ENCODE measurements around the gene AKAP3.

AKAP3 gene

GRCh38 chr12:4630262-4630661 is 18.6 kb downstream of the AKAP3 start:
- no peak for DNase-seq (ENCODE audit: low read depth, low spot score)
- TF ChIP-seq CTCF (IDR thresholded peaks at IDR 0.05; ENCODE audit: low read depth, low read length), result no peak
- in situ Hi-C loops (cut with HindIII; ENCODE audit: low sequenced_read_pairs), result no loop called here
- no peak overlapping the region for H3K4me3 ChIP-seq (ENCODE audit: low read depth, low read length)

- in situ Hi-C loops (cut with HindIII; ENCODE audit: low sequenced_read_pairs), result no loop called here
- no peak for TF ChIP-seq CTCF (IDR thresholded peaks at IDR 0.05; ENCODE audit: low read depth, low read length)
- H3K4me3 ChIP-seq (ENCODE audit: low read depth, low read length), result no peak overlapping the region
- no peak for DNase-seq (ENCODE audit: low read depth, low spot score)
These were observed 20.4 kb downstream of the AKAP3 start for GRCh38 chr12:4628406-4628805.

GRCh38 chr12:4626543-4626942 is 22.3 kb downstream of the AKAP3 start:
- no peak for TF ChIP-seq CTCF (IDR thresholded peaks at IDR 0.05; ENCODE audit: low read depth, low read length)
- DNase-seq (ENCODE audit: low read depth, low spot score), result no peak
- in situ Hi-C loops (cut with HindIII; ENCODE audit: low sequenced_read_pairs), result no loop called here
- H3K4me3 ChIP-seq (ENCODE audit: low read depth, low read length), result no peak overlapping the region

- TF ChIP-seq CTCF (IDR thresholded peaks at IDR 0.05; ENCODE audit: low read depth, low read length), result no peak
- in situ Hi-C loops (cut with HindIII; ENCODE audit: low sequenced_read_pairs), result no loop called here
- no peak overlapping the region for H3K4me3 ChIP-seq (ENCODE audit: low read depth, low read length)
- no peak for DNase-seq (ENCODE audit: low read depth, low spot score)
These were observed 27.3 kb downstream of the AKAP3 start for GRCh38 chr12:4621511-4621910.

GRCh38 chr12:4615667-4616066 is 33.2 kb downstream of the AKAP3 start:
- in situ Hi-C loops (cut with HindIII; ENCODE audit: low sequenced_read_pairs), result no loop called here
- no peak for TF ChIP-seq CTCF (IDR thresholded peaks at IDR 0.05; ENCODE audit: low read depth, low read length)
- H3K4me3 ChIP-seq (ENCODE audit: low read depth, low read length), result no peak overlapping the region
- no peak for DNase-seq (ENCODE audit: low read depth, low spot score)

GRCh38 chr12:4610481-4610880 is 38.4 kb downstream of the AKAP3 start:
- DNase-seq (ENCODE audit: low read depth, low spot score), result no peak
- H3K4me3 ChIP-seq (ENCODE audit: low read depth, low read length), result no peak overlapping the region
- TF ChIP-seq CTCF (IDR thresholded peaks at IDR 0.05; ENCODE audit: low read depth, low read length), result no peak
- in situ Hi-C loops (cut with HindIII; ENCODE audit: low sequenced_read_pairs), result no loop called here

GRCh38 chr12:4609071-4609470 is 39.8 kb downstream of the AKAP3 start:
- H3K4me3 ChIP-seq (ENCODE audit: low read depth, low read length), result no peak overlapping the region
- no peak for DNase-seq (ENCODE audit: low read depth, low spot score)
- TF ChIP-seq CTCF (IDR thresholded peaks at IDR 0.05; ENCODE audit: low read depth, low read length), result no peak
- in situ Hi-C loops (cut with HindIII; ENCODE audit: low sequenced_read_pairs), result no loop called here

Measured in astrocyte of the spinal cord (primary cell).